Endodermal cell (in vitro differentiated cells): ENCODE measurements around the gene SRPRB. TPM values are rescaled to one million over a fixed set of nuclear protein-coding genes. Genes with fewer than 3 reads are reported as not detected.

Source experiments
- DNase-seq: peaks from one replicate; pipeline ENCODE4 v3.0.0-alpha.2; 2017
- H3K27ac ChIP-seq: 2 replicates; pipeline ENCODE4 v1.5.1; 2013; ENCODE audit warnings: mild to moderate bottlenecking, low read depth, low read length, moderate library complexity
- H3K27me3 ChIP-seq: 2 replicates; pipeline ENCODE4 v1.6.1; 2013; ENCODE audit warnings: mild to moderate bottlenecking, low read length, moderate library complexity; ENCODE audit not compliant: insufficient read depth, control insufficient read depth, poor library complexity, severe bottlenecking
- H3K36me3 ChIP-seq: 2 replicates; pipeline ENCODE4 v1.7.0; 2013; ENCODE audit warnings: mild to moderate bottlenecking, low read length, moderate library complexity; ENCODE audit not compliant: control insufficient read depth, insufficient read depth
- H3K4me1 ChIP-seq: one replicate; pipeline ENCODE4 v1.7.0; 2013; ENCODE audit warnings: low read length; ENCODE audit not compliant: control insufficient read depth, insufficient read depth
- H3K4me3 ChIP-seq: 2 replicates; pipeline ENCODE4 v1.5.1; 2013; ENCODE audit warnings: mild to moderate bottlenecking, low read length, moderate library complexity
- H3K9ac ChIP-seq: 2 replicates; pipeline ENCODE4 v1.6.1; 2013; ENCODE audit warnings: mild to moderate bottlenecking, low read length, moderate library complexity; ENCODE audit not compliant: poor library complexity, severe bottlenecking; ENCODE audit errors: extremely low read depth
- H3K9me3 ChIP-seq: 2 replicates; pipeline ENCODE4 v1.6.1; 2013; ENCODE audit warnings: mild to moderate bottlenecking, low read length, moderate library complexity; ENCODE audit not compliant: control insufficient read depth
- H3K27ac Mint-ChIP-seq: 2 replicates; pipeline ENCODE4 v1.8.0; 2020; ENCODE audit warnings: mixed read lengths
- H3K27me3 Mint-ChIP-seq: 2 replicates; pipeline ENCODE4 v1.8.0; 2021; ENCODE audit warnings: mild to moderate bottlenecking, mixed read lengths; ENCODE audit not compliant: insufficient read depth
- H3K36me3 Mint-ChIP-seq: 2 replicates; pipeline ENCODE4 v1.8.0; 2020; ENCODE audit warnings: low read depth, mixed read lengths
- H3K4me1 Mint-ChIP-seq: 2 replicates; pipeline ENCODE4 v1.8.0; 2020; ENCODE audit warnings: mixed read lengths
- H3K4me3 Mint-ChIP-seq: 2 replicates; pipeline ENCODE4 v1.8.0; 2020; ENCODE audit warnings: mild to moderate bottlenecking, moderate library complexity, mixed read lengths
- H3K9me3 Mint-ChIP-seq: 2 replicates; pipeline ENCODE4 v1.8.0; 2020; ENCODE audit warnings: mild to moderate bottlenecking, mixed read lengths
- WGBS, 2 experiments: methylation state at CpG; one replicate each; pipeline versions ENCODE4 v1.1.5 to v1.1.7; 2013; ENCODE audit warnings: missing lambda C conversion rate in 2 of 2, mixed read lengths in 1 of 2; ENCODE audit not compliant: insufficient coverage in 1 of 2, insufficient read length in 1 of 2; 5-methylcytosine and 5-hydroxymethylcytosine counted together
- total RNA-seq, 2 donors: library from RNA; stranded (reverse); fragmentation: NEBNext Ultra II Directional in 1 of 2; extraction: Animal tissue kit (Norgen Biotek cat#: 25700) in 1 of 2; gene quantifications; 2 replicates in 1 of 2; 3 replicates in 1 of 2; pipeline ENCODE4 v1.2.1, GENCODE V29; 2021
- TF ChIP-seq, protein P1 (sequence below): fragments of 200-600 bp; sonication (generic); conservative IDR thresholded peaks from 2 replicates; pipeline ENCODE4 v1.5.0; 2021; ENCODE audit warnings: antibody characterized with exemption, mild to moderate bottlenecking

SRPRB gene
- total RNA-seq, 2 donors from 2014 or later: 26.1 to 33.6 TPM

DNA sequence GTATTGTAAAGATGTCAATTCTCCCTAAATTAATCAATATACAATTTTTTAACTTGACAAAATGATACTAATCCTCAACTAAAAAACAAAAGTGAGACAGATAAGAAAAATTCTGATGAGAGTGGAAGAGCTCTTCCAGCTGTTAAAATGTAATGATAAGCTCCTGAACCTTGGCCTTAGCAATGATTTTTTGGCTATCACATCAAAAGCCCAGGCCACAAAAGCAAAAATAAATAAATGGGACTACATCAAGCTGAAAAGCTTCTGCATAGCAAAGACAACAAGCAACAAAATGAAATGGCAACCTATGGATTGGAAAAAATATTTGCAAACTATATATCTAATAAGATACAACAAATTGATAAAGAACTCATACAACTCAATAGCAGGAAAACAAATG, 24.0 kb upstream of the SRPRB start:
- Mint-ChIP-seq H3K27me3 (no peaks in the 10 kb centered on the region), H3K36me3 (no peaks in the 10 kb centered on the region), H3K4me3 (no peak overlapping the region), H3K9me3 (peaks cover 10% of the 10 kb centered on the region), H3K4me1 (no peaks in the 10 kb centered on the region), H3K27ac (no peak overlapping the region)
- DNase-seq: no peak
- no peaks in the 10 kb centered on the region for H3K27me3 ChIP-seq
- no peaks in the 10 kb centered on the region for H3K4me1 ChIP-seq
- no peak overlapping the region for H3K27ac ChIP-seq
- H3K4me3 ChIP-seq: no peak overlapping the region
- no peak overlapping the region for H3K9ac ChIP-seq
- TF ChIP-seq, protein P1, sequence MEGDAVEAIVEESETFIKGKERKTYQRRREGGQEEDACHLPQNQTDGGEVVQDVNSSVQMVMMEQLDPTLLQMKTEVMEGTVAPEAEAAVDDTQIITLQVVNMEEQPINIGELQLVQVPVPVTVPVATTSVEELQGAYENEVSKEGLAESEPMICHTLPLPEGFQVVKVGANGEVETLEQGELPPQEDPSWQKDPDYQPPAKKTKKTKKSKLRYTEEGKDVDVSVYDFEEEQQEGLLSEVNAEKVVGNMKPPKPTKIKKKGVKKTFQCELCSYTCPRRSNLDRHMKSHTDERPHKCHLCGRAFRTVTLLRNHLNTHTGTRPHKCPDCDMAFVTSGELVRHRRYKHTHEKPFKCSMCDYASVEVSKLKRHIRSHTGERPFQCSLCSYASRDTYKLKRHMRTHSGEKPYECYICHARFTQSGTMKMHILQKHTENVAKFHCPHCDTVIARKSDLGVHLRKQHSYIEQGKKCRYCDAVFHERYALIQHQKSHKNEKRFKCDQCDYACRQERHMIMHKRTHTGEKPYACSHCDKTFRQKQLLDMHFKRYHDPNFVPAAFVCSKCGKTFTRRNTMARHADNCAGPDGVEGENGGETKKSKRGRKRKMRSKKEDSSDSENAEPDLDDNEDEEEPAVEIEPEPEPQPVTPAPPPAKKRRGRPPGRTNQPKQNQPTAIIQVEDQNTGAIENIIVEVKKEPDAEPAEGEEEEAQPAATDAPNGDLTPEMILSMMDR: no peak
- H3K36me3 ChIP-seq: no peaks in the 10 kb centered on the region
- H3K9me3 ChIP-seq: no peaks in the 10 kb centered on the region

DNA sequence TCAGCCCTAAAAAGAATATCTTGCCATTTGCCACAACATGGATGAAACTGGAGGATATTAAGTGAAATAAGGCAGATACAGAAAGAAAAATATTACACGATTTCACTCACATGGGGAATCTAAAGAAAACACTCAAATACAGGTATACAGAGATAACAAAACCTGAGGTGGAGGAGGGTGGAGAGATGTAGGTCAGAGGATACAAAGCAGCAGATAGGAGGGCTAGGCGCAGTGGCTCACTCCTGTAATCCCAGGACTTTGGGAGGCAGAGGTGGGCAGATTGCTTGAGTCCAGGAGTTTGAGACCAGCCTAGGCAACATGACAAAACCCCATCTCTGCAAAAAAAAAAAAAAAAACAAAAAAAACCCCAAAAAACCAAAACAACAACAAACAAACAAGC, 23.2 kb upstream of the SRPRB start:
- Histone ChIP-seq H3K36me3 (no peaks in the 10 kb centered on the region), H3K4me1 (no peaks in the 10 kb centered on the region), H3K27ac (no peak overlapping the region), H3K27me3 (no peaks in the 10 kb centered on the region), H3K9me3 (no peaks in the 10 kb centered on the region), H3K9ac (no peak overlapping the region), H3K4me3 (no peak overlapping the region)
- Mint-ChIP-seq H3K4me1 (no peaks in the 10 kb centered on the region), H3K36me3 (no peaks in the 10 kb centered on the region), H3K27me3 (peaks cover 2% of the 10 kb centered on the region), H3K4me3 (no peak overlapping the region), H3K9me3 (peaks cover 12% of the 10 kb centered on the region), H3K27ac (no peak overlapping the region)
- 93 to 100% methylated on average over 1 to 2 of the region's 2 CpGs for WGBS, 2 experiments
- DNase-seq: no peak
- TF ChIP-seq, protein P1: no peak

DNA sequence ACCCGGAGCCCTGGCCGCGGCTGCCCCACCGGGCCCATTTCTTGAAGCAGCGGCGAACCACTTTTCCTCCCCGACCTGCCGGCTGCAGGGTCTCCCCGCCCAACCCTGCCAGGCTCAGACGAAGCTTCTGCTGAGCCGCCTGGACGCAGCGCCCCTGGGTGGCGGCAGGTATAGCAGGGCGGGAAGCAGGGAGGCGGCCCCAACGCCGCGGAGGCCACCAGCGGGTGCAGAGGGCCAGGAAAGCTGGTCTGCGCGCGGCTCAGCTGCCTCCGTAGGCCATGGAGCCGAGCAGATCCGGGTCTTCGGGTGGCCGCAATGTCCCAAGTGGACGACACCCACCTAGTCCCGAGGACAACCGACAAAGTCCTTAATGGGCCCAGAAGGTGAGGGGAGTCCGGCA, 21.9 kb upstream of the SRPRB start:
- Histone ChIP-seq H3K9ac (no peak overlapping the region), H3K9me3 (no peaks in the 10 kb centered on the region), H3K36me3 (no peaks in the 10 kb centered on the region), H3K4me1 (no peaks in the 10 kb centered on the region), H3K4me3 (no peak overlapping the region), H3K27ac (no peak overlapping the region), H3K27me3 (no peaks in the 10 kb centered on the region)
- TF ChIP-seq, protein P1: no peak
- Mint-ChIP-seq H3K4me3 (no peak overlapping the region), H3K27ac (no peak overlapping the region), H3K9me3 (peaks cover 12% of the 10 kb centered on the region), H3K36me3 (no peaks in the 10 kb centered on the region), H3K4me1 (no peaks in the 10 kb centered on the region), H3K27me3 (peaks cover 6% of the 10 kb centered on the region)
- WGBS, 2 experiments: 94 to 98% methylated on average over 23 to 32 of the region's 32 CpGs
- peak; percentile 50 for DNase-seq
